ENCODE measurements around the gene DDR1.

DNA sequence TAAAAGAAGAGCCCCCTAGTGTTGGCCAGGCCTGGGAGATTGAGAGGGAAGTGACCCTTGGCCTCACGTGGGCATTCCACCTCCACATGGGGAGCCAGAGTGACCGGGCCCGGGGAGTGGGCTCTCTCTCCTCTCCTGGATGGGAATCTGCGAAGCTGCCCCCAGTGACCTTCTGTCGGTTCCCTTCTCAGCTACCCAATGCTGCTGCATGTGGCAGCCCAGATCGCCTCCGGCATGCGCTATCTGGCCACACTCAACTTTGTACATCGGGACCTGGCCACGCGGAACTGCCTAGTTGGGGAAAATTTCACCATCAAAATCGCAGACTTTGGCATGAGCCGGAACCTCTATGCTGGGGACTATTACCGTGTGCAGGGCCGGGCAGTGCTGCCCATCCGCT lies 13.6 kb downstream of the DDR1 start:
- TF ChIP-seq CTCF (conservative IDR thresholded peaks at IDR 0.05; ENCODE audit: low read depth in 2 of 2) (peak in 1 of 2 experiments; percentile 21; a peak in 1 of 4 replicates), POLR2AphosphoS5 (IDR thresholded peaks at IDR 0.05; ENCODE audit: low read depth) (no peak), EZH2 (IDR thresholded peaks at IDR 0.05; ENCODE audit: low read depth, unreplicated experiment) (no peak), EZH2phosphoT487 (IDR thresholded peaks at IDR 0.05; ENCODE audit: unreplicated experiment) (no peak), STAT1 (IDR thresholded peaks at IDR 0.05; ENCODE audit: unreplicated experiment) (no peak), JUNB (IDR thresholded peaks at IDR 0.05; ENCODE audit: unreplicated experiment) (no peak), CREB1 (CRISPR knock-in tag; IDR thresholded peaks at IDR 0.05; ENCODE audit: low read depth) (no peak)
- TF ChIP-seq, protein P1, sequence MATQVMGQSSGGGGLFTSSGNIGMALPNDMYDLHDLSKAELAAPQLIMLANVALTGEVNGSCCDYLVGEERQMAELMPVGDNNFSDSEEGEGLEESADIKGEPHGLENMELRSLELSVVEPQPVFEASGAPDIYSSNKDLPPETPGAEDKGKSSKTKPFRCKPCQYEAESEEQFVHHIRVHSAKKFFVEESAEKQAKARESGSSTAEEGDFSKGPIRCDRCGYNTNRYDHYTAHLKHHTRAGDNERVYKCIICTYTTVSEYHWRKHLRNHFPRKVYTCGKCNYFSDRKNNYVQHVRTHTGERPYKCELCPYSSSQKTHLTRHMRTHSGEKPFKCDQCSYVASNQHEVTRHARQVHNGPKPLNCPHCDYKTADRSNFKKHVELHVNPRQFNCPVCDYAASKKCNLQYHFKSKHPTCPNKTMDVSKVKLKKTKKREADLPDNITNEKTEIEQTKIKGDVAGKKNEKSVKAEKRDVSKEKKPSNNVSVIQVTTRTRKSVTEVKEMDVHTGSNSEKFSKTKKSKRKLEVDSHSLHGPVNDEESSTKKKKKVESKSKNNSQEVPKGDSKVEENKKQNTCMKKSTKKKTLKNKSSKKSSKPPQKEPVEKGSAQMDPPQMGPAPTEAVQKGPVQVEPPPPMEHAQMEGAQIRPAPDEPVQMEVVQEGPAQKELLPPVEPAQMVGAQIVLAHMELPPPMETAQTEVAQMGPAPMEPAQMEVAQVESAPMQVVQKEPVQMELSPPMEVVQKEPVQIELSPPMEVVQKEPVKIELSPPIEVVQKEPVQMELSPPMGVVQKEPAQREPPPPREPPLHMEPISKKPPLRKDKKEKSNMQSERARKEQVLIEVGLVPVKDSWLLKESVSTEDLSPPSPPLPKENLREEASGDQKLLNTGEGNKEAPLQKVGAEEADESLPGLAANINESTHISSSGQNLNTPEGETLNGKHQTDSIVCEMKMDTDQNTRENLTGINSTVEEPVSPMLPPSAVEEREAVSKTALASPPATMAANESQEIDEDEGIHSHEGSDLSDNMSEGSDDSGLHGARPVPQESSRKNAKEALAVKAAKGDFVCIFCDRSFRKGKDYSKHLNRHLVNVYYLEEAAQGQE (IDR thresholded peaks at IDR 0.05; ENCODE audit: unreplicated experiment), result no peak
- TF ChIP-seq, protein P2, sequence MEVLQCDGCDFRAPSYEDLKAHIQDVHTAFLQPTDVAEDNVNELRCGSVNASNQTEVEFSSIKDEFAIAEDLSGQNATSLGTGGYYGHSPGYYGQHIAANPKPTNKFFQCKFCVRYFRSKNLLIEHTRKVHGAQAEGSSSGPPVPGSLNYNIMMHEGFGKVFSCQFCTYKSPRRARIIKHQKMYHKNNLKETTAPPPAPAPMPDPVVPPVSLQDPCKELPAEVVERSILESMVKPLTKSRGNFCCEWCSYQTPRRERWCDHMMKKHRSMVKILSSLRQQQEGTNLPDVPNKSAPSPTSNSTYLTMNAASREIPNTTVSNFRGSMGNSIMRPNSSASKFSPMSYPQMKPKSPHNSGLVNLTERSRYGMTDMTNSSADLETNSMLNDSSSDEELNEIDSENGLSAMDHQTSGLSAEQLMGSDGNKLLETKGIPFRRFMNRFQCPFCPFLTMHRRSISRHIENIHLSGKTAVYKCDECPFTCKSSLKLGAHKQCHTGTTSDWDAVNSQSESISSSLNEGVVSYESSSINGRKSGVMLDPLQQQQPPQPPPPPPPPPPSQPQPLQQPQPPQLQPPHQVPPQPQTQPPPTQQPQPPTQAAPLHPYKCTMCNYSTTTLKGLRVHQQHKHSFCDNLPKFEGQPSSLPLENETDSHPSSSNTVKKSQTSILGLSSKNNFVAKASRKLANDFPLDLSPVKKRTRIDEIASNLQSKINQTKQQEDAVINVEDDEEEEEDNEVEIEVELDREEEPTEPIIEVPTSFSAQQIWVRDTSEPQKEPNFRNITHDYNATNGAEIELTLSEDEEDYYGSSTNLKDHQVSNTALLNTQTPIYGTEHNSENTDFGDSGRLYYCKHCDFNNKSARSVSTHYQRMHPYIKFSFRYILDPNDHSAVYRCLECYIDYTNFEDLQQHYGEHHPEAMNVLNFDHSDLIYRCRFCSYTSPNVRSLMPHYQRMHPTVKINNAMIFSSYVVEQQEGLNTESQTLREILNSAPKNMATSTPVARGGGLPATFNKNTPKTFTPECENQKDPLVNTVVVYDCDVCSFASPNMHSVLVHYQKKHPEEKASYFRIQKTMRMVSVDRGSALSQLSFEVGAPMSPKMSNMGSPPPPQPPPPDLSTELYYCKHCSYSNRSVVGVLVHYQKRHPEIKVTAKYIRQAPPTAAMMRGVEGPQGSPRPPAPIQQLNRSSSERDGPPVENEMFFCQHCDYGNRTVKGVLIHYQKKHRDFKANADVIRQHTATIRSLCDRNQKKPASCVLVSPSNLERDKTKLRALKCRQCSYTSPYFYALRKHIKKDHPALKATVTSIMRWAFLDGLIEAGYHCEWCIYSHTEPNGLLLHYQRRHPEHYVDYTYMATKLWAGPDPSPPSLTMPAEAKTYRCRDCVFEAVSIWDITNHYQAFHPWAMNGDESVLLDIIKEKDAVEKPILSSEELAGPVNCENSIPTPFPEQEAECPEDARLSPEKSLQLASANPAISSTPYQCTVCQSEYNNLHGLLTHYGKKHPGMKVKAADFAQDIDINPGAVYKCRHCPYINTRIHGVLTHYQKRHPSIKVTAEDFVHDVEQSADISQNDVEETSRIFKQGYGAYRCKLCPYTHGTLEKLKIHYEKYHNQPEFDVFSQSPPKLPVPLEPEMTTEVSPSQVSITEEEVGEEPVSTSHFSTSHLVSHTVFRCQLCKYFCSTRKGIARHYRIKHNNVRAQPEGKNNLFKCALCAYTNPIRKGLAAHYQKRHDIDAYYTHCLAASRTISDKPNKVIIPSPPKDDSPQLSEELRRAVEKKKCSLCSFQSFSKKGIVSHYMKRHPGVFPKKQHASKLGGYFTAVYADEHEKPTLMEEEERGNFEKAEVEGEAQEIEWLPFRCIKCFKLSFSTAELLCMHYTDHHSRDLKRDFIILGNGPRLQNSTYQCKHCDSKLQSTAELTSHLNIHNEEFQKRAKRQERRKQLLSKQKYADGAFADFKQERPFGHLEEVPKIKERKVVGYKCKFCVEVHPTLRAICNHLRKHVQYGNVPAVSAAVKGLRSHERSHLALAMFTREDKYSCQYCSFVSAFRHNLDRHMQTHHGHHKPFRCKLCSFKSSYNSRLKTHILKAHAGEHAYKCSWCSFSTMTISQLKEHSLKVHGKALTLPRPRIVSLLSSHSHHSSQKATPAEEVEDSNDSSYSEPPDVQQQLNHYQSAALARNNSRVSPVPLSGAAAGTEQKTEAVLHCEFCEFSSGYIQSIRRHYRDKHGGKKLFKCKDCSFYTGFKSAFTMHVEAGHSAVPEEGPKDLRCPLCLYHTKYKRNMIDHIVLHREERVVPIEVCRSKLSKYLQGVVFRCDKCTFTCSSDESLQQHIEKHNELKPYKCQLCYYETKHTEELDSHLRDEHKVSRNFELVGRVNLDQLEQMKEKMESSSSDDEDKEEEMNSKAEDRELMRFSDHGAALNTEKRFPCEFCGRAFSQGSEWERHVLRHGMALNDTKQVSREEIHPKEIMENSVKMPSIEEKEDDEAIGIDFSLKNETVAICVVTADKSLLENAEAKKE (CRISPR knock-in tag; IDR thresholded peaks at IDR 0.05), result no peak

All from GM23338 (cell line).